H9 (cell line): Measurements from ENCODE around the gene POMT2. TPM values are rescaled to one million over a fixed set of nuclear protein-coding genes. Genes with fewer than 3 reads are reported as not detected.

Experiments used
- DNase-seq: peaks from one replicate; pipeline ENCODE4 v3.0.0-alpha.2; 2017
- H2AFZ ChIP-seq: one replicate; pipeline ENCODE4 v1.6.1; 2013; ENCODE audit warnings: mild to moderate bottlenecking, low read length, control low read depth, moderate library complexity
- H2AK5ac ChIP-seq: 2 replicates; pipeline ENCODE4 v1.6.1; 2013; ENCODE audit warnings: low read length, control low read depth, mixed read lengths; ENCODE audit not compliant: insufficient read length
- H2BK120ac ChIP-seq: one replicate; pipeline ENCODE4 v1.6.1; 2013; ENCODE audit warnings: low read depth, mild to moderate bottlenecking, low read length, control low read depth, inconsistent platforms; ENCODE audit not compliant: poor library complexity, severe bottlenecking
- H2BK12ac ChIP-seq: 2 replicates; pipeline ENCODE4 v1.6.1; 2013; ENCODE audit warnings: low read length, control low read depth, mixed read lengths, low read depth; ENCODE audit not compliant: insufficient read length
- H2BK15ac ChIP-seq: 2 replicates; pipeline ENCODE4 v1.6.1; 2013; ENCODE audit warnings: low read depth, low read length, control low read depth
- H2BK20ac ChIP-seq: one replicate; pipeline ENCODE4 v1.6.1; 2013; ENCODE audit warnings: low read depth, mild to moderate bottlenecking, low read length, control low read depth, inconsistent platforms; ENCODE audit not compliant: poor library complexity, severe bottlenecking
- H2BK5ac ChIP-seq: 2 replicates; pipeline ENCODE4 v1.6.1; 2013; ENCODE audit warnings: low read length, control low read depth, mixed read lengths; ENCODE audit not compliant: insufficient read length
- H3K14ac ChIP-seq: 2 replicates; pipeline ENCODE4 v1.6.1; 2013; ENCODE audit warnings: low read length, control low read depth; ENCODE audit not compliant: insufficient read depth
- H3K18ac ChIP-seq: 2 replicates; pipeline ENCODE4 v1.6.1; 2013; ENCODE audit warnings: low read depth, mild to moderate bottlenecking, mixed read lengths, low read length, control low read depth; ENCODE audit not compliant: insufficient read length
- H3K23ac ChIP-seq: 2 replicates; pipeline ENCODE4 v1.6.1; 2013; ENCODE audit warnings: low read length, control low read depth, mixed read lengths, low read depth; ENCODE audit not compliant: insufficient read length
- H3K23me2 ChIP-seq: 2 replicates; pipeline ENCODE4 v1.6.1; 2013; ENCODE audit warnings: low read depth, mild to moderate bottlenecking, mixed read lengths, low read length, control low read depth; ENCODE audit not compliant: insufficient read length, poor library complexity, severe bottlenecking
- H3K27ac ChIP-seq: 2 replicates; pipeline ENCODE4 v1.5.1; 2013; ENCODE audit warnings: low read length, control low read depth, mixed read lengths, low read depth; ENCODE audit not compliant: insufficient read length
- H3K27me3 ChIP-seq: 2 replicates; pipeline ENCODE4 v1.6.1; 2013; ENCODE audit warnings: low read length, control low read depth, inconsistent platforms; ENCODE audit not compliant: insufficient read depth
- H3K4ac ChIP-seq: 2 replicates; pipeline ENCODE4 v1.6.1; 2013; ENCODE audit warnings: low read depth, mild to moderate bottlenecking, control low read depth, inconsistent platforms, low read length, moderate library complexity
- H3K4me1 ChIP-seq: 2 replicates; pipeline ENCODE4 v1.6.1; 2013; ENCODE audit warnings: low read length, control low read depth, inconsistent platforms; ENCODE audit not compliant: insufficient read depth
- H3K4me2 ChIP-seq: 2 replicates; pipeline ENCODE4 v1.6.1; 2013; ENCODE audit warnings: low read length, control low read depth, mixed read lengths; ENCODE audit not compliant: insufficient read length, insufficient read depth
- H3K56ac ChIP-seq: 2 replicates; pipeline ENCODE4 v1.6.1; 2013; ENCODE audit warnings: low read depth, mild to moderate bottlenecking, mixed read lengths, low read length, control low read depth; ENCODE audit not compliant: insufficient read length
- H3K79me1 ChIP-seq: 2 replicates; pipeline ENCODE4 v1.6.1; 2013; ENCODE audit warnings: low read depth, mild to moderate bottlenecking, moderate library complexity, low read length, control low read depth, inconsistent platforms; ENCODE audit not compliant: insufficient read depth, poor library complexity, severe bottlenecking
- H3K79me2 ChIP-seq: 2 replicates; pipeline ENCODE4 v1.6.1; 2013; ENCODE audit warnings: low read length, control low read depth, inconsistent platforms; ENCODE audit not compliant: insufficient read depth
- H3K9ac ChIP-seq: 2 replicates; pipeline ENCODE4 v1.6.1; 2013; ENCODE audit warnings: low read length, control low read depth, mixed read lengths; ENCODE audit not compliant: insufficient read length; ENCODE audit errors: extremely low read depth
- H3K9me3 ChIP-seq: one replicate; pipeline ENCODE4 v1.6.1; 2013; ENCODE audit warnings: low read depth, low read length, inconsistent platforms; ENCODE audit not compliant: control insufficient read depth
- H3T11ph ChIP-seq: one replicate; pipeline ENCODE4 v1.6.1; 2013; ENCODE audit warnings: mild to moderate bottlenecking, low read length, control low read depth, inconsistent platforms
- H4K20me1 ChIP-seq: one replicate; pipeline ENCODE4 v1.6.1; 2013; ENCODE audit not compliant: control insufficient read depth, insufficient read length, insufficient read depth
- H4K5ac ChIP-seq: 2 replicates; pipeline ENCODE4 v1.6.1; 2013; ENCODE audit warnings: low read depth, mild to moderate bottlenecking, mixed read lengths, low read length, control low read depth; ENCODE audit not compliant: insufficient read length
- H4K8ac ChIP-seq: replicated peaks from 2 replicates; pipeline ENCODE4 v1.6.1; 2013; ENCODE audit warnings: low read length, control low read depth, mixed read lengths, low read depth; ENCODE audit not compliant: insufficient read length
- H4K91ac ChIP-seq: 2 replicates; pipeline ENCODE4 v1.6.1; 2013; ENCODE audit warnings: low read depth, mild to moderate bottlenecking, moderate library complexity, mixed read lengths, low read length, control low read depth; ENCODE audit not compliant: insufficient read length
- H3K27ac Mint-ChIP-seq, 3 experiments: 2 replicates in 2 of 3; 3 replicates in 1 of 3; pipeline ENCODE4 v1.8.0; 2020 to 2021; ENCODE audit warnings: mixed read lengths in 3 of 3, mild to moderate bottlenecking in 1 of 3, moderate library complexity in 1 of 3
- H3K27me3 Mint-ChIP-seq: 2 replicates; pipeline ENCODE4 v1.8.0; 2021; ENCODE audit warnings: low read depth, mild to moderate bottlenecking, moderate library complexity, mixed read lengths
- H3K36me3 Mint-ChIP-seq, 3 experiments: 2 replicates in 2 of 3; 3 replicates in 1 of 3; pipeline ENCODE4 v1.8.0; 2020 to 2021; ENCODE audit warnings: low read depth in 3 of 3, mixed read lengths in 3 of 3; ENCODE audit not compliant: insufficient read depth in 1 of 3
- H3K4me1 Mint-ChIP-seq, 2 experiments: 2 replicates each; pipeline ENCODE4 v1.8.0; 2020; ENCODE audit warnings: mixed read lengths in 2 of 2
- H3K4me3 Mint-ChIP-seq, 2 experiments: 2 replicates in 1 of 2; 3 replicates in 1 of 2; pipeline ENCODE4 v1.8.0; 2020 to 2021; ENCODE audit warnings: mild to moderate bottlenecking in 2 of 2, mixed read lengths in 2 of 2, moderate library complexity in 1 of 2
- H3K9me3 Mint-ChIP-seq, 2 experiments: 2 replicates in 1 of 2; 3 replicates in 1 of 2; pipeline ENCODE4 v1.8.0; 2020; ENCODE audit warnings: mild to moderate bottlenecking in 2 of 2, mixed read lengths in 2 of 2, moderate library complexity in 1 of 2
- WGBS: extraction: QIAGEN DNeasy Blood & Tissue Kit; methylation state at CpG from one replicate; pipeline ENCODE4 v1.1.7; 2013; ENCODE audit warnings: missing lambda C conversion rate, low lambda C conversion rate, mixed read lengths; ENCODE audit not compliant: insufficient read length; ENCODE audit errors: extremely low coverage; 5-methylcytosine and 5-hydroxymethylcytosine counted together
- total RNA-seq: library from RNA; stranded (reverse); gene quantifications from 2 replicates; pipeline ENCODE4 v1.2.1, GENCODE V29; 2021
- TF ChIP-seq, protein P1 (sequence below): fragments of 200-600 bp; sonication (generic); conservative IDR thresholded peaks from 3 replicates; pipeline ENCODE4 v1.8.0; 2021; ENCODE audit warnings: antibody characterized with exemption, mild to moderate bottlenecking

POMT2 gene
- total RNA-seq, 1 experiment from 2014 or later = 25.2 TPM

DNA sequence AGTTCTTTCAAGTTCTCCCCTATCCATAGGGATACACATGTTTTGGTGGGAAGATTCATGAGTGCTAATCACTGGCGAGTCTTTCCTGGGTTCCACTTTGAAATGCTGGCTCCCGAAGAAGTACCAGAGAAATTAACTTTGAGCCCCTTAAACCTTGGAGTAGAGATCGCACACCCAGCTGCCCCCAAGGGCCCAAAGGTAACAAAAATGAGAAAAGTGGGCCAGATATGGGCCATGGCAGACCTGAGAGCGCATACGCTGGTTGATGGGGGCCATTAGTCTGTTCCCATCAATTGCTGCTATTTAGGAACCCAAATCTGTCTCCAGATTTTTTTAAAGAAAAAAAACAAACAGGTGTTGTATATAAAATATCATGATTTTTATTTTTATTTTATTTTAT lies 2.3 kb upstream of the POMT2 start:
- Histone ChIP-seq H3K56ac (no peak overlapping the region), H3K27me3 (no peaks in the 10 kb centered on the region), H3K23ac (no peak overlapping the region), H4K5ac (no peak overlapping the region), H3K23me2 (peaks cover 2% of the 10 kb centered on the region), H3K18ac (no peak overlapping the region), H3K4me2 (no peak overlapping the region), H2AK5ac (no peak overlapping the region), H2BK12ac (no peak overlapping the region), H3K9ac (no peak overlapping the region), H3K9me3 (no peaks in the 10 kb centered on the region), H3K27ac (no peak overlapping the region), H4K8ac (no peak overlapping the region), H3T11ph (no peak overlapping the region), H2AFZ (no peak overlapping the region), H3K79me1 (no peaks in the 10 kb centered on the region), H2BK15ac (no peak overlapping the region), H2BK120ac (no peak overlapping the region), H2BK20ac (no peak overlapping the region), H3K14ac (no peak overlapping the region), H3K4ac (no peak overlapping the region), H3K79me2 (peaks cover 3% of the 10 kb centered on the region; the same call in 1 of the 2 replicates), H4K91ac (no peak overlapping the region), H3K4me1 (peaks cover 2% of the 10 kb centered on the region; the same call in 1 of the 2 replicates), H4K20me1 (no peaks in the 10 kb centered on the region), H2BK5ac (no peak overlapping the region)
- Mint-ChIP-seq H3K4me3 (no peak overlapping the region), H3K36me3 (peaks cover 0 to 3% (median 0%) of the 10 kb centered on the region in 3 experiments; a peak in 1 of 7 replicates), H3K27ac (no peak overlapping the region), H3K27me3 (no peaks in the 10 kb centered on the region), H3K4me1 (peaks cover 36 to 48% of the 10 kb centered on the region in 2 experiments), H3K9me3 (no peaks in the 10 kb centered on the region)
- no CpG with 5 or more reads among the region's 5 CpGs for WGBS
- TF ChIP-seq, protein P1, sequence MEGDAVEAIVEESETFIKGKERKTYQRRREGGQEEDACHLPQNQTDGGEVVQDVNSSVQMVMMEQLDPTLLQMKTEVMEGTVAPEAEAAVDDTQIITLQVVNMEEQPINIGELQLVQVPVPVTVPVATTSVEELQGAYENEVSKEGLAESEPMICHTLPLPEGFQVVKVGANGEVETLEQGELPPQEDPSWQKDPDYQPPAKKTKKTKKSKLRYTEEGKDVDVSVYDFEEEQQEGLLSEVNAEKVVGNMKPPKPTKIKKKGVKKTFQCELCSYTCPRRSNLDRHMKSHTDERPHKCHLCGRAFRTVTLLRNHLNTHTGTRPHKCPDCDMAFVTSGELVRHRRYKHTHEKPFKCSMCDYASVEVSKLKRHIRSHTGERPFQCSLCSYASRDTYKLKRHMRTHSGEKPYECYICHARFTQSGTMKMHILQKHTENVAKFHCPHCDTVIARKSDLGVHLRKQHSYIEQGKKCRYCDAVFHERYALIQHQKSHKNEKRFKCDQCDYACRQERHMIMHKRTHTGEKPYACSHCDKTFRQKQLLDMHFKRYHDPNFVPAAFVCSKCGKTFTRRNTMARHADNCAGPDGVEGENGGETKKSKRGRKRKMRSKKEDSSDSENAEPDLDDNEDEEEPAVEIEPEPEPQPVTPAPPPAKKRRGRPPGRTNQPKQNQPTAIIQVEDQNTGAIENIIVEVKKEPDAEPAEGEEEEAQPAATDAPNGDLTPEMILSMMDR = no peak
- no peak for DNase-seq
